ENCODE measurements around the gene PALMD. TPM values are rescaled to one million over a fixed set of nuclear protein-coding genes. Genes with fewer than 3 reads are reported as not detected.
A peak's percentile ranks its signal among the peaks of the same experiment; 100 is the strongest.

PALMD gene
- total RNA-seq, 4 donors from 2014 or later: 17.8 to 64.3 (median 40.6) TPM

DNA sequence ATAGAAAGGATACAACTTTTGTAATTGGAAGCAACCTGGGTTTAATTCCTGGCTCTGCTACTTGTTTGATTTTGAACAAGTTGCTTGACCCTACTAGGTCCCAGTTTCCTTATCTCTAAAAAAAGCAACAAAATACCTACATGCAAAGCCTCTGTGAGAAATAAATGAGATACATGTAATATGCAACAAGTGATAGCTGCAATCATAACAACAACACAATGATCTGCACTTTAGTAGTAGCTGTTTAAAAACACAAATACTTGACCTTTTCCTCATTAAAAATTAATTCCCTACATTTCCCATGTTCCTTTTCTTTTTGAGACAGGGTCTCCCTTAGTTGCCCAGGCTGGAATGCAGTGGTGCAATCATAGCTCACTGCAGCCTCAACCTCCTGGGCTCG is 80.5 kb downstream of the PALMD start:
- TF ChIP-seq, protein P1, sequence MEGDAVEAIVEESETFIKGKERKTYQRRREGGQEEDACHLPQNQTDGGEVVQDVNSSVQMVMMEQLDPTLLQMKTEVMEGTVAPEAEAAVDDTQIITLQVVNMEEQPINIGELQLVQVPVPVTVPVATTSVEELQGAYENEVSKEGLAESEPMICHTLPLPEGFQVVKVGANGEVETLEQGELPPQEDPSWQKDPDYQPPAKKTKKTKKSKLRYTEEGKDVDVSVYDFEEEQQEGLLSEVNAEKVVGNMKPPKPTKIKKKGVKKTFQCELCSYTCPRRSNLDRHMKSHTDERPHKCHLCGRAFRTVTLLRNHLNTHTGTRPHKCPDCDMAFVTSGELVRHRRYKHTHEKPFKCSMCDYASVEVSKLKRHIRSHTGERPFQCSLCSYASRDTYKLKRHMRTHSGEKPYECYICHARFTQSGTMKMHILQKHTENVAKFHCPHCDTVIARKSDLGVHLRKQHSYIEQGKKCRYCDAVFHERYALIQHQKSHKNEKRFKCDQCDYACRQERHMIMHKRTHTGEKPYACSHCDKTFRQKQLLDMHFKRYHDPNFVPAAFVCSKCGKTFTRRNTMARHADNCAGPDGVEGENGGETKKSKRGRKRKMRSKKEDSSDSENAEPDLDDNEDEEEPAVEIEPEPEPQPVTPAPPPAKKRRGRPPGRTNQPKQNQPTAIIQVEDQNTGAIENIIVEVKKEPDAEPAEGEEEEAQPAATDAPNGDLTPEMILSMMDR (IDR thresholded peaks at IDR 0.05): no peak
- TF ChIP-seq POLR2A (IDR thresholded peaks at IDR 0.05): no peak
- DNase-seq: no peak
- H3K27ac ChIP-seq: no peak overlapping the region
- no peaks in the 10 kb centered on the region for H3K36me3 ChIP-seq
- no peak overlapping the region for H3K4me3 ChIP-seq
- intact Hi-C loops (cut with DNase I; ENCODE audit: low total_unique reads): no loop called here
- no peaks in the 10 kb centered on the region for H3K4me1 ChIP-seq
- H3K27me3 ChIP-seq: no peaks in the 10 kb centered on the region
- no peaks in the 10 kb centered on the region for H3K9me3 ChIP-seq

DNA sequence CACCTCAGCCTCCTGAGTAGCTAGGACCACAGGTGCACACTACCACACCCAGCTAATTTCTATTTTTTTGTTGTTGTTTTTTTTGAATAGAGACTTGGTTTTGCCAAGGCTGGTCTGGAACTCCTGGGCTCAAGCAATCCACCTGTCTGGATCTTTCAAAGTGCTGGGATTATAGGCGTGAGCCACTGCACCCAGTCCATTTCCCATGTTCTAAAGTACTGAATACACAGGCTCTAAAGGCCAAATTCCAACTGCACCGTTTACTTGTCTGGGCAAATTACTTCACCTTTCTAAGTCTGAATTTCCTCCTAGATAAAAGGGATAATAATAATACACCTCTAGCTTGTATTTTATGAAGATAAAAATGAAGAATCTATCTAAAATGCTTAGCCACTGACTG is 80.9 kb downstream of the PALMD start:
- H3K27ac ChIP-seq: no peak overlapping the region
- no peak for DNase-seq
- no peak overlapping the region for H3K4me3 ChIP-seq
- H3K36me3 ChIP-seq: no peaks in the 10 kb centered on the region
- H3K4me1 ChIP-seq: no peaks in the 10 kb centered on the region
- intact Hi-C loops (cut with DNase I; ENCODE audit: low total_unique reads): no loop called here
- no peaks in the 10 kb centered on the region for H3K9me3 ChIP-seq
- no peak for TF ChIP-seq POLR2A (IDR thresholded peaks at IDR 0.05)
- no peaks in the 10 kb centered on the region for H3K27me3 ChIP-seq

DNA sequence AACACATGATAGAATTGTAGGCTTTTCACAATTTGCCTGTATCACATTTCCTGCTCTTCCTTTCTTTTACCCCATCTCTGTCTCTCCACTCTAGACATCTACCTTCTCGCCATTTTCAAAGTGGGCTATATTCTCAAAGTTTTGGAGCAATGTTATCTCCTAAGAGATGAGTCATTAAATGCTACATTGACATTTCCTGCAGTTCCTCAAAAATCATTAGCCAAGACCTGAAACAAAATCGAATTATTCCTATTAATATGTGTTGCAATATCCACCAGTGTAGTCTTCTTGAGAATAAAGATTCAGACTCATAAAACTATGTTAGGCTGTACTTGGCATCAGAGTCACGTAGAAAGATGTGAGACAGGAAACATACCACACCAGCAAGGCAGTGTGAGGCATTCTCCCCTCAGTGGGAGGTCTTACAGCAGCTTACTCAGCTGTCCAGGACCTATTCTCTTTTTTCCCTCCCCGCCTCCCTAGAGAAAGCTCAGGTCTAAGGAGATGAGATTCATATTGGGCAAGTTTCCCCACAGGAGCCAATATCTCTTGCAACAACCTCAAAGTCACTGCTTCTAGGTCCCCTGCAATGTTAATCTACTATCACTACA is 81.8 kb downstream of the PALMD start:
- no peaks in the 10 kb centered on the region for H3K9me3 ChIP-seq
- H3K36me3 ChIP-seq: no peaks in the 10 kb centered on the region
- intact Hi-C loops (cut with DNase I; ENCODE audit: low total_unique reads): no loop called here
- H3K27me3 ChIP-seq: no peaks in the 10 kb centered on the region
- no peak for DNase-seq
- no peaks in the 10 kb centered on the region for H3K4me1 ChIP-seq
- TF ChIP-seq, protein P1 (IDR thresholded peaks at IDR 0.05): no peak
- no peak for TF ChIP-seq POLR2A (IDR thresholded peaks at IDR 0.05)
- peak overlapping the region; percentile 26 to 27 for H3K27ac ChIP-seq
- no peak overlapping the region for H3K4me3 ChIP-seq

DNA sequence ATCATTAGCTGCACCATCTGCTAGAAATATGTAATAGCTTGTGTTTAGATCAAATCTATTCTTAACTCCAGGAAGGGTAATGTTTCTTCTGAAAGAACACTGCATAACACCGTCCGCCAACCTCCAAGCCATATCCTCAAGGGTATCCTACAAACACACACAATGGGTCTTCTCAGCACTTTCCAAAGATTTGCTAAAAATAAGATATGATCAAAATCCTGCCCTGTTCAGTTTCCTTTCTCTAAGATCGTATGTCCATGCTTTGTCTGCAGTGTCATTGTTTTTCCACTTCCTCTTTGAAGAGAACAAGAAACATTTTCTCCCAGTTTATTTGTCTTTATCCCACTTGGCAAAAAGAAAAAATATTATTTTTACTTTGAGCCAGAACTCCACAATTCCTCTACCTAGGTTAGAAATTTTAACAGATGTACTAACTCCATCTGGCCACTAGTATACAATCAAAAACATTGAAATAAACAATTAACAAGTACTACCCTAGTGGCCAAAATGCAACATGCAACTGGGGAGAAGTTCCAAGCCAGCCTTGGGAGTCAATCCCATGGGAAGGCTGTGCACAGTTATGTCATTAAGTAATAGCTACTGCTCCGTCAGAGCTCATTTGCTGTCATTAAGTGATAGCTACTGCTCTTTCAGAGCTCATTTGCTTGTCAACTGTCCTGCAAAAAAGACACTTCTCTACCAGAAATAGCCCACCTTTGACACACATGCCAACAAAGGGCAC is 82.8 kb downstream of the PALMD start:
- DNase-seq: no peak
- TF ChIP-seq POLR2A (IDR thresholded peaks at IDR 0.05): no peak
- TF ChIP-seq, protein P1 (IDR thresholded peaks at IDR 0.05): peak in 1 of 4 experiments; percentile 7
- Histone ChIP-seq H3K36me3 (no peaks in the 10 kb centered on the region), H3K4me1 (no peaks in the 10 kb centered on the region), H3K27me3 (no peaks in the 10 kb centered on the region), H3K9me3 (no peaks in the 10 kb centered on the region), H3K4me3 (no peak overlapping the region), H3K27ac (peak overlapping the region in 1 of 2 donors; percentile 26)
- intact Hi-C loops (cut with DNase I; ENCODE audit: low total_unique reads): no loop called here

DNA sequence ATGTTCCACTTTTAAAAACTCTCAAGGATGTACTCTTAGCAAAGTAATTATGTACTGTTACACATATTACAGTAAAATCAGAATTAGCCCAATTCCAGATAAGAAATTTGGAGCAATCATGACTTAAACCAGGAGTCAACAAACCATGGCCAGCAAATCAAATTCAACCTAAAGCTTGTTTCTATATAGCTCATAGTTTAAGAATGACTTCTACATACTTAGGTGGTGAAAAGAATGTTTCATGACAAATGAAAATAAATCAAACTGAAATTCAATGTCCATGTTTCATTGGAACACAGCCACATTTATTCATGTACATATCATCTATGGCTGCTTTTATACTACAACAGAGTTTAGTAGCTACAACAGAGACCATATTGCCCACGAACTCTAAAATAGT is 85.5 kb downstream of the PALMD start:
- H3K4me3 ChIP-seq: no peak overlapping the region
- no peaks in the 10 kb centered on the region for H3K4me1 ChIP-seq
- H3K36me3 ChIP-seq: no peaks in the 10 kb centered on the region
- no peaks in the 10 kb centered on the region for H3K27me3 ChIP-seq
- no peak for DNase-seq
- H3K27ac ChIP-seq: no peak overlapping the region
- TF ChIP-seq, protein P1 (IDR thresholded peaks at IDR 0.05): no peak
- no peak for TF ChIP-seq POLR2A (IDR thresholded peaks at IDR 0.05)
- no peaks in the 10 kb centered on the region for H3K9me3 ChIP-seq
- intact Hi-C loops (cut with DNase I; ENCODE audit: low total_unique reads): no loop called here
